ENCODE measurements around the gene HDAC9.
"Not testable (repeated sequence)": the region's sequence is repeated elsewhere in the genome, so short reads cannot be mapped to it uniquely, and the experiment has no call there.

HDAC9 gene

GRCh38 chr7:18903695-18904094, 408.1 kb downstream of the HDAC9 start:
- DNase-seq = no peak

GRCh38 chr7:18905316-18905943, 409.9 kb downstream of the HDAC9 start:
- no peak for DNase-seq

- no peak for DNase-seq
These were observed 411.4 kb downstream of the HDAC9 start for GRCh38 chr7:18906901-18907300.

- no peak for DNase-seq
These were observed 417.6 kb downstream of the HDAC9 start for GRCh38 chr7:18913106-18913505.

GRCh38 chr7:18916826-18917225, 421.3 kb downstream of the HDAC9 start:
- no peak for DNase-seq

GRCh38 chr7:18927134-18927533, 431.6 kb downstream of the HDAC9 start:
- DNase-seq = no peak

- no peak for DNase-seq
These were observed 440.7 kb downstream of the HDAC9 start for GRCh38 chr7:18936265-18936664.

- DNase-seq = no peak
These were observed 444.4 kb downstream of the HDAC9 start for GRCh38 chr7:18939771-18940592.

- no peak for DNase-seq
These were observed 445.1 kb downstream of the HDAC9 start for GRCh38 chr7:18940593-18941134.

- DNase-seq = no peak
These were observed 445.7 kb downstream of the HDAC9 start for GRCh38 chr7:18941207-18941606.

- DNase-seq = no peak
These were observed 453.0 kb downstream of the HDAC9 start for GRCh38 chr7:18948521-18948920.

GRCh38 chr7:18952846-18953245, 457.3 kb downstream of the HDAC9 start:
- no peak for DNase-seq

- no peak for DNase-seq
These were observed 463.1 kb downstream of the HDAC9 start for GRCh38 chr7:18958627-18959026.

- no peak for DNase-seq
These were observed 465.2 kb downstream of the HDAC9 start for GRCh38 chr7:18960725-18961124.

GRCh38 chr7:18962031-18962430, 466.5 kb downstream of the HDAC9 start:
- no peak for DNase-seq

GRCh38 chr7:18965657-18966056, 470.1 kb downstream of the HDAC9 start:
- no peak for DNase-seq

GRCh38 chr7:18967755-18968154, 472.2 kb downstream of the HDAC9 start:
- not testable (repeated sequence) for DNase-seq

GRCh38 chr7:18971839-18972238, 476.3 kb downstream of the HDAC9 start:
- no peak for DNase-seq

- no peak for DNase-seq
These were observed 479.3 kb downstream of the HDAC9 start for GRCh38 chr7:18974803-18975202.

- no peak for DNase-seq
These were observed 479.7 kb downstream of the HDAC9 start for GRCh38 chr7:18975276-18975675.

GRCh38 chr7:18975689-18976280, 480.2 kb downstream of the HDAC9 start:
- no peak for DNase-seq

- DNase-seq = no peak
These were observed 481.3 kb downstream of the HDAC9 start for GRCh38 chr7:18976715-18977471.

- DNase-seq = no peak
These were observed 482.6 kb downstream of the HDAC9 start for GRCh38 chr7:18978108-18978495.

Measured in cerebellar nuclear complex (tissue), 1 donor.